ENCODE results near the gene NUB1.

NUB1 gene

GRCh38 chr7:151403764-151404163 lies 62.2 kb downstream of the NUB1 start:
- peak; percentile 73 for DNase-seq (ENCODE audit: low read depth)
- H3K4me3 ChIP-seq (ENCODE audit: low read length), result no peak overlapping the region
- no peak for TF ChIP-seq CTCF (IDR thresholded peaks at IDR 0.05; ENCODE audit: insufficient read depth, low read depth, low read length, missing control alignments)

- DNase-seq (ENCODE audit: low read depth), result peak; percentile 34
- TF ChIP-seq CTCF (IDR thresholded peaks at IDR 0.05; ENCODE audit: insufficient read depth, low read depth, low read length, missing control alignments), result no peak
- no peak overlapping the region for H3K4me3 ChIP-seq (ENCODE audit: low read length)
These were observed 62.8 kb downstream of the NUB1 start for GRCh38 chr7:151404216-151405011.

GRCh38 chr7:151405056-151405455 lies 63.4 kb downstream of the NUB1 start:
- no peak overlapping the region for H3K4me3 ChIP-seq (ENCODE audit: low read length)
- no peak for TF ChIP-seq CTCF (IDR thresholded peaks at IDR 0.05; ENCODE audit: insufficient read depth, low read depth, low read length, missing control alignments)
- DNase-seq (ENCODE audit: low read depth), result no peak

GRCh38 chr7:151405588-151405987 lies 64.0 kb downstream of the NUB1 start:
- TF ChIP-seq CTCF (IDR thresholded peaks at IDR 0.05; ENCODE audit: insufficient read depth, low read depth, low read length, missing control alignments), result no peak
- no peak for DNase-seq (ENCODE audit: low read depth)
- no peak overlapping the region for H3K4me3 ChIP-seq (ENCODE audit: low read length)

GRCh38 chr7:151406051-151406875 lies 64.7 kb downstream of the NUB1 start:
- no peak for TF ChIP-seq CTCF (IDR thresholded peaks at IDR 0.05; ENCODE audit: insufficient read depth, low read depth, low read length, missing control alignments)
- no peak for DNase-seq (ENCODE audit: low read depth)
- H3K4me3 ChIP-seq (ENCODE audit: low read length), result no peak overlapping the region

GRCh38 chr7:151406886-151407583 lies 65.4 kb downstream of the NUB1 start:
- no peak overlapping the region for H3K4me3 ChIP-seq (ENCODE audit: low read length)
- no peak for DNase-seq (ENCODE audit: low read depth)
- no peak for TF ChIP-seq CTCF (IDR thresholded peaks at IDR 0.05; ENCODE audit: insufficient read depth, low read depth, low read length, missing control alignments)

Data from epithelial cell of esophagus (primary cell).